ENCODE measurements around the gene ITPK1. TPM values are rescaled to one million over a fixed set of nuclear protein-coding genes. Genes with fewer than 3 reads are reported as not detected.

Gene ITPK1
- total RNA-seq, 1 donor from 2014 or later = 32.8 TPM

GRCh38 chr14:93082576-93083001 is 33.1 kb downstream of the ITPK1 start:
- H3K4me3 Mint-ChIP-seq (ENCODE audit: unreplicated experiment) = no peak overlapping the region
- H3K27ac Mint-ChIP-seq (ENCODE audit: unreplicated experiment) = no peak overlapping the region
- DNase-seq (ENCODE audit: extremely low spot score, unreplicated experiment) = no peak
- no peaks in the 10 kb centered on the region for H3K36me3 Mint-ChIP-seq (ENCODE audit: unreplicated experiment)
- H3K4me1 Mint-ChIP-seq (ENCODE audit: unreplicated experiment) = peaks cover 41% of the 10 kb centered on the region
- TF ChIP-seq CTCF (IDR thresholded peaks at IDR 0.05) = no peak
- no peaks in the 10 kb centered on the region for H3K9me3 Mint-ChIP-seq (ENCODE audit: unreplicated experiment)
- no peaks in the 10 kb centered on the region for H3K27me3 Mint-ChIP-seq (ENCODE audit: unreplicated experiment)

- Mint-ChIP-seq H3K27ac (ENCODE audit: unreplicated experiment) (no peak overlapping the region), H3K4me1 (ENCODE audit: unreplicated experiment) (peaks cover 41% of the 10 kb centered on the region), H3K9me3 (ENCODE audit: unreplicated experiment) (no peaks in the 10 kb centered on the region), H3K36me3 (ENCODE audit: unreplicated experiment) (no peaks in the 10 kb centered on the region), H3K4me3 (ENCODE audit: unreplicated experiment) (no peak overlapping the region), H3K27me3 (ENCODE audit: unreplicated experiment) (no peaks in the 10 kb centered on the region)
- no peak for DNase-seq (ENCODE audit: extremely low spot score, unreplicated experiment)
- no peak for TF ChIP-seq CTCF (IDR thresholded peaks at IDR 0.05)
Observed at GRCh38 chr14:93081876-93082570, 33.7 kb downstream of the ITPK1 start.

- Mint-ChIP-seq H3K4me3 (ENCODE audit: unreplicated experiment) (no peak overlapping the region), H3K4me1 (ENCODE audit: unreplicated experiment) (peaks cover 26% of the 10 kb centered on the region), H3K9me3 (ENCODE audit: unreplicated experiment) (no peaks in the 10 kb centered on the region), H3K36me3 (ENCODE audit: unreplicated experiment) (no peaks in the 10 kb centered on the region), H3K27me3 (ENCODE audit: unreplicated experiment) (no peaks in the 10 kb centered on the region), H3K27ac (ENCODE audit: unreplicated experiment) (no peak overlapping the region)
- no peak for DNase-seq (ENCODE audit: extremely low spot score, unreplicated experiment)
- TF ChIP-seq CTCF (IDR thresholded peaks at IDR 0.05) = no peak
Observed at GRCh38 chr14:93079865-93080403, 35.8 kb downstream of the ITPK1 start.

GRCh38 chr14:93079321-93079720 is 36.4 kb downstream of the ITPK1 start:
- Mint-ChIP-seq H3K27me3 (ENCODE audit: unreplicated experiment) (no peaks in the 10 kb centered on the region), H3K36me3 (ENCODE audit: unreplicated experiment) (peaks cover 1% of the 10 kb centered on the region), H3K9me3 (ENCODE audit: unreplicated experiment) (no peaks in the 10 kb centered on the region), H3K4me3 (ENCODE audit: unreplicated experiment) (no peak overlapping the region), H3K27ac (ENCODE audit: unreplicated experiment) (peak overlapping the region; percentile 9), H3K4me1 (ENCODE audit: unreplicated experiment) (peaks cover 27% of the 10 kb centered on the region)
- no peak for TF ChIP-seq CTCF (IDR thresholded peaks at IDR 0.05)
- DNase-seq (ENCODE audit: extremely low spot score, unreplicated experiment) = no peak

GRCh38 chr14:93078870-93079269 is 36.9 kb downstream of the ITPK1 start:
- no peak overlapping the region for H3K4me3 Mint-ChIP-seq (ENCODE audit: unreplicated experiment)
- DNase-seq (ENCODE audit: extremely low spot score, unreplicated experiment) = no peak
- H3K27me3 Mint-ChIP-seq (ENCODE audit: unreplicated experiment) = no peaks in the 10 kb centered on the region
- no peaks in the 10 kb centered on the region for H3K9me3 Mint-ChIP-seq (ENCODE audit: unreplicated experiment)
- H3K36me3 Mint-ChIP-seq (ENCODE audit: unreplicated experiment) = peaks cover 1% of the 10 kb centered on the region
- TF ChIP-seq CTCF (IDR thresholded peaks at IDR 0.05) = no peak
- peak overlapping the region; percentile 9 for H3K27ac Mint-ChIP-seq (ENCODE audit: unreplicated experiment)
- H3K4me1 Mint-ChIP-seq (ENCODE audit: unreplicated experiment) = peaks cover 30% of the 10 kb centered on the region
